Measurements from ENCODE around the gene PRKAG1. TPM values are rescaled to one million over a fixed set of nuclear protein-coding genes. Genes with fewer than 3 reads are reported as not detected.

The PRKAG1 gene
- total RNA-seq, 4 donors from 2014 or later = 55.9 to 79.9 (median 64.2) TPM

DNA sequence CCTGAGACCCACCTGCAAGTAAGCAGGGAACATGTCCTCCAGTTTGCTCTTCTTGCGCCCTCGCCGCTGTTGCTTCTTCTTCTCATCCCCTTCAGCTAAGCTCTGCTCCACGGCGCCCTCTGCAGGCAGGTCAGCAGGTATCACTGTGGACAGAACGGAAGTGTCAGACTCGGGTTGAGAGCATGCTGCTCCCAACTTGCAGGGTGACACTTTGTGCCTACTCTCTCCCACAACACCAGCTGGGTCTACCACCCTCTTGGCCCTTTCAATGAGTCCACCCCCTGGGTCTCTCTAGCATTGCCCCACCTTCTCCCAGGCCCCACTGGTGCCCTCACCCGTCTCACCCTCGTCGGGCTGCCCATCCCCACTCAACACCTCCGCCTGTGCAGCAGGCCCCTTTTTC, 25.3 kb upstream of the PRKAG1 start:
- Histone ChIP-seq H3K27me3 (no peaks in the 10 kb centered on the region), H3K9me3 (no peaks in the 10 kb centered on the region), H3K4me1 (no peaks in the 10 kb centered on the region), H3K27ac (no peak overlapping the region), H3K4me3 (no peak overlapping the region), H3K36me3 (peaks cover 0 to 100% of the 10 kb centered on the region in 2 donors)
- WGBS, 2 donors (ENCODE audit: low coverage in 1 of 2) = 53 to 63% methylated on average over 9 to 11 of the region's 11 CpGs
- TF ChIP-seq POLR2A (IDR thresholded peaks at IDR 0.05) = no peak
- TF ChIP-seq POLR2AphosphoS5 (IDR thresholded peaks at IDR 0.05) = no peak
- peak in 3 of 4 experiments; percentile 43 to 63 (median 59) for TF ChIP-seq CTCF (IDR thresholded peaks at IDR 0.05)
- no peak for TF ChIP-seq EP300 (IDR thresholded peaks at IDR 0.05)
- ATAC-seq = peak; percentile 25

DNA sequence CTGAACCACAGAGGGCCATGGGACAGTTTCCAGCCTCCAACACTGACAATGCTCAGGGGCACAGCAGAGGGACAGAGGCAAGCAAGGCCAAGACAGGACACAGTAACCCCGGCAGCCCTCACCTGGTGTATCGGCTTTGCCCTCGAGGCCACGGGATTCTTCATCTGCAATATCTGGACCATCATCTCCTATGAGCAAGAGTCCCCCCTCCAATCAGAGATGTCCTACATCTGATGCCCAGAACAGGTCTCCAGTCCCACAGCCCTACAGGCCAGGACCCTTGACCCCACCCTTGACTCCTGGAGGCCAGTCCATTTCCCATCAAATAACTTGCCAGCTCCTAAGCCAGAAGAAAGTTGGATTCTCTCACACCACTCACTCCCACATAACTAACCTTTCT, 24.7 kb upstream of the PRKAG1 start:
- Histone ChIP-seq H3K27me3 (no peaks in the 10 kb centered on the region), H3K27ac (no peak overlapping the region), H3K4me3 (no peak overlapping the region), H3K9me3 (no peaks in the 10 kb centered on the region), H3K36me3 (peaks cover 0 to 100% of the 10 kb centered on the region in 2 donors), H3K4me1 (no peaks in the 10 kb centered on the region)
- 75% methylated on average over 2 of the region's 4 CpGs; no CpG with 5 or more reads in 1 of the 2 donors for WGBS, 2 donors (ENCODE audit: low coverage in 1 of 2)
- TF ChIP-seq POLR2AphosphoS5 (IDR thresholded peaks at IDR 0.05) = no peak
- TF ChIP-seq CTCF (IDR thresholded peaks at IDR 0.05) = no peak
- no peak for TF ChIP-seq EP300 (IDR thresholded peaks at IDR 0.05)
- TF ChIP-seq POLR2A (IDR thresholded peaks at IDR 0.05) = no peak
- no peak for ATAC-seq

DNA sequence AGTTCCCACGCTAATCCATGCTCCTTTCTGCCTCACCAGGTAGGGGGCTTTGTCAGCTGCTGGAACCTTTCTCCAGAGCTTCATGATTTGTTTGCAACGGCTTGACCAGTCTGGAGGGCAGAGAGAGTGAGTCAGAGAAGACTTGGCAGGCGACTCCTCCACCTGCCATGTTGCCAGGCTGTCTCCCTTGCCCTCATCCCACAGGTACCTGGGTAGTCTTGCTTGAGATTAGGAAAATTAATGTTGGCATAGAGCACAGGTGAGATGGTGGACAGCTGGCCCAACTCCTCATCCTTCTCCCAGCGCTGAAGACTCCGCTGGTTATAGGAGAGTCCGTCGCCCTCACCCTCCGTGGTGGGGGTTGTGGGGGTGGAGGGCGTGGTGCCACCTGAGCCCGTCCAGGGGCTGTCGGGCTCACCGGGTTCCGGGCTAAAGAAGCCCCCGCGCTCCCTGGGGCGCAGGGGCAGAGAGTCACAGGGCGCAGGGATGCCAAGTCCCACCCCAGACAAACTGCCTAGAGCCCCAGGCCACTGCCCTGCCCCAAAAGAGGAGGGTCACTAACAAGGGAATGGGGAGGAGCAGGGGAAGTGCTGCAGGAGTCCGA, 23.4 kb upstream of the PRKAG1 start:
- WGBS, 2 donors (ENCODE audit: low coverage in 1 of 2) = 67 to 100% methylated on average over 1 of the region's 18 CpGs
- no peaks in the 10 kb centered on the region for H3K4me1 ChIP-seq
- H3K36me3 ChIP-seq = peaks cover 0 to 100% of the 10 kb centered on the region in 2 donors
- H3K27me3 ChIP-seq = no peaks in the 10 kb centered on the region
- H3K27ac ChIP-seq = no peak overlapping the region
- TF ChIP-seq CTCF (IDR thresholded peaks at IDR 0.05) = no peak
- no peaks in the 10 kb centered on the region for H3K9me3 ChIP-seq
- ATAC-seq = no peak
- H3K4me3 ChIP-seq = no peak overlapping the region

DNA sequence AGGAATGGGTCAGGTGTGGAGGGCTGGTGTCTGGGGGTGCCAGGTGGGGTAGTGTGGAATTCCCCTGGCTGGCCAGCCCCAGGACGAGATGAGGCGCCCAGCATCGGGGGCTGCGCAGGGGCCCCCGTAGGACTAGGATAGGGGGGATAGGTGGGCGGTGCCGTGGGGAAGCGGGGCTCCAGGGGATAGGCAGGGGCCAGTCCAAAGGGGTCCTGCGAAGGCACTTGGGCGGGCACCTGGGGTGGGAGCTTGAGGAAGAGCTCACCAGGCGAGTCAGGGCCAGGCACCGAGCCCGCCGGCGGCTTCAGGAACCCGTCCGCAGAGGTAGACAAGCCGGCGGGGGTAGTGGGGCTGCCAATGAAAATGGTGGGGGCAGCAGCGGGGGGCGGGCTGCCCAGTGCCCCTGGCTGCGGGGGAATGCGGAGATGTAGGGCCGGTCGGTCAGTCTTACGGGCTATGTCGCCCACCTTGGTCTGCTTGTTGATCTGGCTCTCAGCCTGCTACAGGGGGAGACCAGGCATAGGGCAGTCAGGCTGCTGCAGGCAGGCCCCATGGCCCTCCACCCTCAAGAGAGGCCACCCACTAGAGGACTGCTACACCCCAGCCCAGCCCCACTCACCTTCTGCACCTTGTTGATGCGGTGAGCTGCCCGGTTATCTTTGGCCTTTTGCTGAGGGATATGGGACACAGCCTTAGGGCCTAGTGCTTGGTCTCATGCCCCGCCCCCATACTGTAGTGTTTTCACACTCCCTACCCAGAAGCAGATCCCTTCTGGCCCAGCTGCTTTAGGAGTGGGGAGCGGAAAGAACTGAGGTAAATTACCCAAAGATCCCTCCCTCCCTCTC, 22.7 kb upstream of the PRKAG1 start:
- WGBS, 2 donors (ENCODE audit: low coverage in 1 of 2) = 85% methylated on average over 4 of the region's 31 CpGs; no CpG with 5 or more reads in 1 of the 2 donors

More for the DNA sequence above, 22.7 kb upstream of the PRKAG1 start:
- no peak for TF ChIP-seq POLR2A (IDR thresholded peaks at IDR 0.05)
- no peak for TF ChIP-seq CTCF (IDR thresholded peaks at IDR 0.05)
- TF ChIP-seq POLR2AphosphoS5 (IDR thresholded peaks at IDR 0.05) = no peak
- TF ChIP-seq EP300 (IDR thresholded peaks at IDR 0.05) = no peak
- no peak overlapping the region for H3K27ac ChIP-seq
- H3K4me3 ChIP-seq = no peak overlapping the region
- no peaks in the 10 kb centered on the region for H3K9me3 ChIP-seq
- no peaks in the 10 kb centered on the region for H3K4me1 ChIP-seq
- ATAC-seq = no peak
- H3K27me3 ChIP-seq = no peaks in the 10 kb centered on the region
- peaks cover 0 to 99% of the 10 kb centered on the region in 2 donors for H3K36me3 ChIP-seq

All from gastroesophageal sphincter (tissue), 4 donors.